ENCODE data around the gene MRPL42. TPM values are rescaled to one million over a fixed set of nuclear protein-coding genes. Genes with fewer than 3 reads are reported as not detected.

The MRPL42 gene
- total RNA-seq, 1 donor: 96.6 TPM

DNA sequence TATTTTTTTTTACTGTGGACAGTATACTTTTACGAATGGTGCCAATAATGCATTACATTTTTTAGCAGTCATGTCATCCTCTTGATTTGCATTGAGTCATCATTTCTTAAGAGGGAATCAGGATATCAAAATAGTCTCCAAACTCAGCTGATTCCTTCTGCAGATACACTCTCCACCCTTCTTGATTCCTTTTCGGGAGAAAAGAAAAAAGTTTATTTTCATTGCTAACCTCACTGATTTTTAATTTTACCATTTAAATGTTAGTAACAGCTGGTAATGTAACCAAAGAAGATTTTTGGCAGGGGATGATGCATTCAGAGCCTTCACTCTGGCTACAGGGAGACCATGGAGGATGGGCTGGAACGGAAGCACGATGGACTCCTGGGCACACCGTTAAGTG lies 47.5 kb downstream of the MRPL42 start:
- H3K4me3 ChIP-seq (ENCODE audit: low read depth, low read length): no peak overlapping the region
- DNase-seq (ENCODE audit: low read depth): peak; percentile 55
- TF ChIP-seq, protein P1, sequence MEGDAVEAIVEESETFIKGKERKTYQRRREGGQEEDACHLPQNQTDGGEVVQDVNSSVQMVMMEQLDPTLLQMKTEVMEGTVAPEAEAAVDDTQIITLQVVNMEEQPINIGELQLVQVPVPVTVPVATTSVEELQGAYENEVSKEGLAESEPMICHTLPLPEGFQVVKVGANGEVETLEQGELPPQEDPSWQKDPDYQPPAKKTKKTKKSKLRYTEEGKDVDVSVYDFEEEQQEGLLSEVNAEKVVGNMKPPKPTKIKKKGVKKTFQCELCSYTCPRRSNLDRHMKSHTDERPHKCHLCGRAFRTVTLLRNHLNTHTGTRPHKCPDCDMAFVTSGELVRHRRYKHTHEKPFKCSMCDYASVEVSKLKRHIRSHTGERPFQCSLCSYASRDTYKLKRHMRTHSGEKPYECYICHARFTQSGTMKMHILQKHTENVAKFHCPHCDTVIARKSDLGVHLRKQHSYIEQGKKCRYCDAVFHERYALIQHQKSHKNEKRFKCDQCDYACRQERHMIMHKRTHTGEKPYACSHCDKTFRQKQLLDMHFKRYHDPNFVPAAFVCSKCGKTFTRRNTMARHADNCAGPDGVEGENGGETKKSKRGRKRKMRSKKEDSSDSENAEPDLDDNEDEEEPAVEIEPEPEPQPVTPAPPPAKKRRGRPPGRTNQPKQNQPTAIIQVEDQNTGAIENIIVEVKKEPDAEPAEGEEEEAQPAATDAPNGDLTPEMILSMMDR (IDR thresholded peaks at IDR 0.05; ENCODE audit: insufficient read depth, low read length): no peak

DNA sequence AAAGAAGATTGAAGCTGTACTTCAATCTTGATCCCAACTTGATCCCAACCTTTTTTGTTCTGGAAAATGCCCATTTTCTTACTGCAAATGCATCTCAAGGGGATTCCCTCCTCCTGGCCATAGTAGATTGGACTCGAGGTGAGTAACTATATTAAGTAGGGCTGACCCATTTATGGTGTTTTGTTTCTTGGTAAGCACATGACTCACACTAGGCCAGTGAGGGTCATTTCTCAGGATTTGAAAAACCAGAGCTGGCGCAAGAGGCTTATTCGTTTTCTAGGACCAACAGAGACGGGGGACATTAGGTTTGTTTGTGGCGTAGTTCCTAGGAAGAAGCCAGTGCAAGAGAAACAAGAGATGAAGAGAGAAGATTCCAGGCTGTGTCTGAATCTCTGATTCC lies 51.4 kb downstream of the MRPL42 start:
- H3K4me3 ChIP-seq (ENCODE audit: low read depth, low read length): no peak overlapping the region
- peak; percentile 22 for DNase-seq (ENCODE audit: low read depth)
- TF ChIP-seq, protein P1 (IDR thresholded peaks at IDR 0.05; ENCODE audit: insufficient read depth, low read length): no peak

DNA sequence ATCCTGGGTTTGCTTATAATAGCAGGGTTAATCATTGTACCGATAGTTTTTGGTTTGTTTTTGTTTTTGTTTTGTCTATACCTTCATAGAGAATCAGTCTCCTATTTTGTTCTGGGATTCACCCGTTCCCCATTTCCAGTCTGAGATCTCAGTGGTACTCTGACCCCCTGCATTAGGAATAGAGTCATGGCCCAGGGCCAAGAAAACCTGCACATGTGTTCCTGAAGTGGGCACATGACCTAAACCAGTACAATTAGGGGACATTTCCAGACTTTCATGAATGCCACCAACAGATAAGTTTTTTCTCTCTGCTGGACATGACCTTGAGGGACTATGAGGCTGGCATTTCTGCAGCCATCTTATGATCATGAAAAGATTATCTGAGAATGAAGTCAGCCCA lies 52.5 kb downstream of the MRPL42 start:
- TF ChIP-seq, protein P1 (IDR thresholded peaks at IDR 0.05; ENCODE audit: insufficient read depth, low read length): no peak
- no peak overlapping the region for H3K4me3 ChIP-seq (ENCODE audit: low read depth, low read length)
- no peak for DNase-seq (ENCODE audit: low read depth)

DNA sequence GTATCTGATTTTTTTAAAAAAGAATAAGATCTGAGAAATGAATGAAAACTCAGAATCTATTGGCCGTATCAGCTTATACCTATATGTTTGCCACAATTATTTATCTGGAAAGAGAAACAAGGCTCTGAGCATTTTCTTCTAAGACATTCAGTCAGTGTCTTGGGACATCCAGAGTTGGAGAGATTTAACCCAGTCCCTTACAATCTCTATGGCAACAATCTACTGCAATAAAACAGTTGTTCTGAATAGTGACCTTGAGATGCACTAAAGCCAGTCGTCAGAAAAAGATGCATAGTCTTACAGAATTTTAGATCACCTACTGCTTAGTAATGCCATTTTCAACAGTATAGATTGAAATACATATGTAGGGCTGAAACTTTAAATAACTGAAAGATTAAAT lies 53.1 kb downstream of the MRPL42 start:
- H3K4me3 ChIP-seq (ENCODE audit: low read depth, low read length): no peak overlapping the region
- DNase-seq (ENCODE audit: low read depth): no peak
- TF ChIP-seq, protein P1 (IDR thresholded peaks at IDR 0.05; ENCODE audit: insufficient read depth, low read length): no peak

DNA sequence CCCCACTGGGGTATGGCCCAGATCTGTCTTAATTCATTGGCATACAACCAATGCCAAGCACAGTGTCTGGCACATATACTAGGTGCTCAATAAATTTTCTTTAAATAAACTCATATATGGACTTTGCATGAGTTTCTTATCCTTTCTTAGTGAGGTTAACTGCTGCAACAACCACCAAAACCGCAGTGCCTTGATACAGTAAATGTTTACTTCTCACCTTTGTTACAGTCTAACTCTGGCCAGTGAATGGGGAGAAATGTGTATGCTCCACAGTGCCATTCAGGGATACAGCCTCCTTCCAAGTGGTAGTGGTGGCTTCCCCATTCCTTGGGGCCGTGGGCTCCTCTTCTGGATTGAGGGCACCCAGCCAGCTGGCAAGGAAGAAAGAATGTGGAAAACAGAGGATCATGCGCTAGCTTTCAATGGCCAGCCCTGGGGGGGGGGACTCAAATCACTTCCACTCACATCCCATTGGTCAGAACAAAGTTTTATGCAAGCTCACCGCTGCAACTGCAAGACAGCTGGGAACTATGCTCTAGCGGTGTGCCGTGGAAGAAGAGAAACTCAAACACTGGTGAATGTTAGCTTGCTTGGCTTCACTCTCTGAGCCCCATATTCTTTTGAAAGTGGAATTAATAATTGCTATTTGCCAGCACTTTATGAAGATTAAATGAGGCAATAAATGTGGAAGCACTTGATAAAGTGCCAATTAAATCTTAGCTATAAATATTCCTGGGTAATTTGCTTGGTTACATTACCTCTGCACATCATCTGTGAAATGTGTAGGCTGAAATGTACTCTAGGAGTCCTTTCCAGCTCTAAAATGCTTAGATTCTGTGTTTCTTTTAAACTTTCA lies 54.1 kb downstream of the MRPL42 start:
- TF ChIP-seq, protein P1 (IDR thresholded peaks at IDR 0.05; ENCODE audit: insufficient read depth, low read length): no peak
- H3K4me3 ChIP-seq (ENCODE audit: low read depth, low read length): no peak overlapping the region
- DNase-seq (ENCODE audit: low read depth): peak; percentile 7

DNA sequence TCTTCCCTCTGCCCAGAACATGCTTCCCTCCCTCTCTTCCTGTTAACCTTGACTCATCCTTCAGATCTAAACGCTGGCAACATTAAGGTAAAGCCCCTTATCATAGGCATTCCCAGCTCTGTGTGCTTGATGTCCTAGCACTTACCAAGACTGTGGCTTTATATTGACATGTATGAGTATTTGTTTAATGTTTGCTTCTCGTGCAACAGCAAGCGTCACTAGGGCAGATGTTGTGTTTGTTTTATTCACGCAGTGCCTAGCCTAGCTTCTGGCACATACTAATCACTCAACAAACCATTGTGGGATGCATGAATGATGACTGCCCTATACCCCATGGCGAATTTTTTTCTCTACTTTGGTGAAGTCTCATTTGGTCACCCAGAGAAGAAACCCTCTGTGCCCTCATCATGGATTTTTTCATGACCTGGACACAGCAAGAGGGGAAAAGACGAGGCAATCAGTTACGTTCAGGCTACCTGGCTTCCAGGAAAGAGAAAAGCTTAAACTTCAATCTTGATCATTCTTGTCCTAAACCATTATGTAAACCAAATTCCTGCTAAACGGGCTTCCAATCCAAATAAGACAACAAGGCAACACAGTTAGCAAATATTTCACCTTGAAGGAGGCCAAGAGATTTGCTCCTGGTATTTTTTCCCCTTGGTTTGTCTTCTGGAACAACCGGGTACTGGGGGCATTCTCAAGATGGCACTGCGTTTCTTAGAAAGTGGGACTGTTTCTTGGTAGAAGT lies 57.2 kb downstream of the MRPL42 start:
- TF ChIP-seq, protein P1 (IDR thresholded peaks at IDR 0.05; ENCODE audit: insufficient read depth, low read length): no peak
- no peak for DNase-seq (ENCODE audit: low read depth)
- no peak overlapping the region for H3K4me3 ChIP-seq (ENCODE audit: low read depth, low read length)

Data from fibroblast of the aortic adventitia (primary cell).